G401 (cell line): ENCODE measurements around the gene SMARCE1. TPM values are rescaled to one million over a fixed set of nuclear protein-coding genes. Genes with fewer than 3 reads are reported as not detected.

Source experiments
- DNase-seq: peaks from one replicate; pipeline ENCODE4 v3.0.0-alpha.2; 2015; ENCODE audit warnings: low spot score
- in situ Hi-C: cut with HindIII; loops from 2 replicates; pipeline ENCODE4 v1.10.0; 2016; ENCODE audit warnings: low sequenced_read_pairs, mixed read lengths
- total RNA-seq: library from RNA; depleted of rRNA; stranded (reverse); fragments of >200 nt; shearing (Covaris generic); gene quantifications from 2 replicates; pipeline ENCODE4 v1.2.3, GENCODE V29; 2014; rRNA removed

SMARCE1 gene
- total RNA-seq = 39.0 and 48.6 TPM in 2 replicates

- peak; percentile 79 for DNase-seq
- in situ Hi-C loops = no loop called here
Observed at GRCh38 chr17:40647624-40648383, at the start of gene SMARCE1. Gene SMARCE1, minus strand, starts transcription at chr17:40647818. Its CDS starts 2,016 bp downstream, at chr17:40645802.

DNA sequence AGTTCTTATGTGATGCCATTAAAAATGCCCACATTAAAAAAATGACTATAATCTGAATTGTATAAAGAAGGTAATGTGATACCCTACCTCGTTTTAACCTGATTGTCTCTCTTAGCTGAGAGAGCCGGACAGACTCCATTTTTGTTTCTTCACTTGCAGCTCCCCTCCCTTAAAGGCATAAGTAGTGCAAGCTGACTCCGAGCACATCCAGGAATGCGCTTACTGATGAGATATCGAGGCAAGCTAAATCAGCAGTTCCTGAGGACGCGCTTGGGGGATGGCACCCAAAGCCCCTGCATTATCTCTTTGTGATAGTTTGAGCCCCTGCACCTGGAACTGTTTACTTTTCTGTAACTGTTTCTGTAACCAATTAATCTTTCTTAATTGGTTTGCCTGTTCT, 49.7 kb upstream of the SMARCE1 start:
- no peak for DNase-seq
- in situ Hi-C loops = no loop called here

GRCh38 chr17:40696651-40697072, 49.0 kb upstream of the SMARCE1 start:
- DNase-seq = no peak
- in situ Hi-C loops = no loop called here

DNA sequence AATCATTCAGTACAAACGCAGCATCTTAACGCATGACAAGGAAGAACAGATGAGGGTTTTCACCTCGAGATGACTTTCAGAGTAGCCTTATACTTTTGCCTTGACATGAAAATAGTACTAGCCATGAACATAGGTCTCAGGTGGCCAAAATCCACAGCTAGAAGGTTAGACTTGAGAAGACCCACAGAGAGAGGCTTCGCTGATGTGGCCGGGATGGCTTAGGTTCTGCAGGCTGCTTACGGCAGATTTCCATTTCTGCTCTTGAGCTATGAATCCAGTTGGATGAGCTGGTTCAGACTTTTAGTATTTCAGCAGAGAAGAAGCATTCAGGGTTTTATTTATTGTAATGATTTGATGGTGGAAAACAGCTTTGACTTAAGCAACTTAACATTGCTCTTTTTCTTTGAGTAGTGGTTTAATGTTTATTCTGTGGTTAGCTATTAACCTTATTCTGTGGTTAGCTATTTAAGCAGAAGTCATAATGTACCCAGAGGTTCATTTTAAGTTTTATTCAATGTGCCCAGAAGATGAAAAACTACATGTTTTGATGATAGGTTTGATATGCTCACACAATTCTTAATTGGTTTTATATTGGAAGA, 48.4 kb upstream of the SMARCE1 start:
- no peak for DNase-seq
- in situ Hi-C loops = no loop called here

- in situ Hi-C loops = no loop called here
- no peak for DNase-seq
Observed at GRCh38 chr17:40694584-40694983, 47.0 kb upstream of the SMARCE1 start.

GRCh38 chr17:40687106-40687505, 39.5 kb upstream of the SMARCE1 start:
- in situ Hi-C loops = no loop called here
- DNase-seq = no peak

- DNase-seq = peak; percentile 73
- in situ Hi-C loops = no loop called here
Observed at GRCh38 chr17:40686192-40686591, 38.6 kb upstream of the SMARCE1 start.

GRCh38 chr17:40680998-40681397, 33.4 kb upstream of the SMARCE1 start:
- in situ Hi-C loops = no loop called here
- DNase-seq = no peak

- in situ Hi-C loops = no loop called here
- no peak for DNase-seq
Observed at GRCh38 chr17:40679523-40679907, 31.9 kb upstream of the SMARCE1 start.

DNA sequence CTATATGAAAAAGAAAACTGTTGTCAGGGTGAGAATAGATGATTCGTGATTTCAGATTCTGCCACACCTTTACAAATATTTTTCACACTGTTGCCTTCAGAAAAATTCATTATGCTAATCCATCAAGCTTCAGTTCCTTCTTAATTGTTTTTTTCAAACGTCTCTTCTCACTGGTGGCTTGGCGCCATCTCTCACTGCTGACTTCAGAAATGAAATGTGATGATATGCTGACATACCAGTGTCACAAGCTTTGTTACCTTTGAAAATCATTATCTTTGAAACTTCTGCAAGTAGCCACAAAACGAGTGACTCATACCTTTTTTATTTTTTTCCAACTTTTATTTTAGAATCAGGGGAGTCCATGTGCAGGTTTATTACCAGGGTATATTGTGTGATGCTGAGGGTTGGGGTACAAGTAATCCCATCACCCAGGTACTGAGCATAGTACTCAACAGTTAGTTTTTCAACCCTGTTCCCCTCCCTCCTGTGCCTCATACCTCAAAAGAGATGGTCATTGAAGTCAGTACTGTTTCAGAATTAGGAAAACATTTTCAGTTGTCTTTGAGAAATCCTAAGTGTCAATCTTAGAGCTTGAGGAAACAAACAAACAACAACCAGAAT, 31.4 kb upstream of the SMARCE1 start:
- in situ Hi-C loops = no loop called here
- DNase-seq = no peak

DNA sequence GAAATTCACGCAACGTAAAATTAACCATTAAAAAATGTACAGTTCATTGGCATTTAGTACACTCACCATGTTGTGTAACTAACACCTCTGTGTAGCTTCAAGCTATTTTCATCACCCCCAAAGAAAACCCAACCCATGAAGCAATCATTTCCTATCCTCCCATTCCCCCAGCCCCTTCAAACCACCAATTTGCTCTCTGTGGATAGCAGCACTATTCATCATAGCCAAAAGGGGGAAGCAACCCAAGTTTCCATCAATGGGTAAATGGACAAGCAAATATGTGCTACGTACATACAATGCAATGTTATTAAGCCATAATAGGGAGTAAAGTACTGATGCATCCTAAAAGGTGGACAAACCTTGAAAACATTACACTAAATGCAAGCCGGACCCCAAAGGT, 28.3 kb upstream of the SMARCE1 start:
- DNase-seq = no peak
- in situ Hi-C loops = no loop called here

- DNase-seq = no peak
- in situ Hi-C loops = no loop called here
Observed at GRCh38 chr17:40672654-40673053, 25.0 kb upstream of the SMARCE1 start.

GRCh38 chr17:40671282-40671681, 23.7 kb upstream of the SMARCE1 start:
- DNase-seq = peak; percentile 92
- in situ Hi-C loops = no loop called here

DNA sequence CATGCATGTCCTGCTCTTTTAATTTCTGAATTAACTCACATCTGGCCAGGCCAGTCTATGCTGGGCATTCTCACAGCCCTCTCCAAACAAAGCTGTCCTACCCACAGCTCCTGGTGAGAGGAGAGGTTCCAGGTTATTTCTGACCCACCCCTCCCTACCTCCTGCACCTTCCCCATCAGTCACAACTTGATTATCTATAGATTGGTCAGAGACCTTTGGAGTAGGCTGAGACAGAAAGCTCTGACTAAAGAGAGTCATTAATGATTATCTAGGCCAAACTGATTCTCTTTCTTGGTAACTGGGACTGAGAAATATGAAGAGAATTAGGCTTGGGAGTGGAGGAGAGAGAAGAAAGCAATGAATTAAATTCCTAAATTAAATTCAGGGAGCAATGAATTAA, 18.7 kb upstream of the SMARCE1 start:
- in situ Hi-C loops = no loop called here
- DNase-seq = no peak

- in situ Hi-C loops = no loop called here
- DNase-seq = peak; percentile 74
Observed at GRCh38 chr17:40664582-40665333, 17.1 kb upstream of the SMARCE1 start, which contains the start of gene KRT222. Gene KRT222, minus strand, starts transcription at chr17:40665177. Its CDS starts 78 bp downstream, at chr17:40665099.

DNA sequence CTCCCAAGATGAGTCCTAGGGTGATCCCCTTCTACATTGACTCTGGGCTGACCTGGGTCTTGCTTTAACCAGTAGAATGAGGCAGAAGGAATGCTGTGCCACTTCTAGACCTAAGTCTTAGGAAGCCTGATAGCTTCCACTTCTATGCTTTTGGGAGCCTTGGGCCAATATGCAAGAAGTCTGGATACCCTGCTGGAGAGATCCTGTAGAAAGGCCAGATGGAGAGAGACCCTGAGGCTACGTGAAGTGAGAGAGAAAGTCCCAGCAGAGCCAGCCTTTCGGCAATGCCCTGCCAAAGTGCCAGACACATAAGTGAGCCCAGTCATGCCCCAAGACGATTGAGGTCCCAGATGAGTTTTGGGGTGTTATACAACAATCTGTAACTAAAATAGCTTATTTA, 15.6 kb upstream of the SMARCE1 start:
- in situ Hi-C loops = no loop called here
- peak; percentile 53 for DNase-seq

- in situ Hi-C loops = no loop called here
- DNase-seq = no peak
Observed at GRCh38 chr17:40659911-40660310, 12.3 kb upstream of the SMARCE1 start.

DNA sequence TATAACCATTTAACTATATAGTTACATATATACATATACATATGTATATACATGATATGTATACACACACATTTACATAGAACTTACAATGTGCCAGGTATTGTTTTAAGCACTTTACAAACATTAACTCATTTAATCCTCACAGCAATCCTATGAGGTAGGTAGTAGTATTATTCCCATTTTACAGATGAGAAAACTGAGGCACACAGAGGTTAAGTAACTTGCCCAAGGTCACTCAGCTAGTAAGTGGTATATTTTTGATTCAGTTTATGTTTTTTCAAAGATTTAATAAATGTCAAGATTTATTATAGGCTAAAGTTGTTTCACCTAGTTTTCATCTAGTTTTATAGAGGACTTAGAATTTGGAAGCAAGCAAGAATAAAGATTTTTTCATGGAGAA, 10.8 kb upstream of the SMARCE1 start:
- in situ Hi-C loops = no loop called here
- DNase-seq = no peak

DNA sequence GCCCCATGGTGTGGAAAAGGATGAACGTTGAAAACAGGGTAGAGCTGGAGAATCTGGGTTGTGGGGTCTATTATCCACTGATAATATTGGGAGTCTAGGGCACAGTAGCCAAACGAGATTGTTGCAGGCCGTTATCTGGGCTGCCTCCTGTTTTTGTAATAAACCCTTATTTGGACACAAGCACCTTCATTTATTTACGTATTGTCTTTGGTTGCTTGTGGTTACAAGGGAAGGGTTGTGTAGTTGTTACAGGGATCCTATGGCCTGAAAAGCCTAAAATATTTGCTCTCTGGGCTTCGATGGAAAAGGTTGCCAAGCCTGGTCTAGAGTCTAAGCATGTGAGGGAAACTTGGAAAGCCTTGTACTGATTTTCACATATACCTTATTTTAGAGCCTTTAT, 4.3 kb upstream of the SMARCE1 start:
- in situ Hi-C loops = no loop called here
- no peak for DNase-seq
